GM18951 (cell line): ENCODE results near the gene TLX2.
A peak's percentile ranks its signal among the peaks of the same experiment; 100 is the strongest.

Experiments
- POLR2A ChIP-seq: IDR thresholded peaks from 4 replicates; pipeline ENCODE4 v1.6.1; 2011; ENCODE audit warnings: mild to moderate bottlenecking; ENCODE audit not compliant: insufficient read length, insufficient read depth; ENCODE audit errors: extremely low read depth
- in situ Hi-C: fragments of 300-500 bp; cut with MboI; formaldehyde crosslinking; loops from one replicate; pipeline ENCODE4 v1.12.0; 2022; ENCODE audit warnings: low sequenced_read_pairs, mixed read lengths, inconsistent platforms; ENCODE audit not compliant: unreplicated experiment

TLX2 gene

DNA sequence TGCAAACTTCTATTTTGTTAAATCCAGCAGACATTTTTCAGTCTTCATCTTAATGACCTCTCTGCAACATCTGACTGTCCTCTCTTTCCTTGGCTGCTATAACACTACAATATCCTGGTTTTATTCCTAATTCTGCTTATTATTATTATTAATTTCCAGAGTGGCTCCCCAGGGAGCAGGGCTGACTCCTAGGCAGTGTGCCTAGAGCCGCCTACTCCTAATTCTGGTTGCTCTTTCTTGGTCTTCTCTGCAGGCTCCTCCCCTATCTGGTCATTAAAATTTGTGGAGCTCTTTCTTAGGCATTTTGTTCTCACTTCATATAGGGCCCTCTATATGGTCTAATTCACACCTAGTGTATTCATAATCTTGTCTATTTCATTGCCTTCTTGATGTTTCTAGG, 28.7 kb downstream of the TLX2 start:
- TF ChIP-seq POLR2A: no peak
- in situ Hi-C loops: no loop called here

DNA sequence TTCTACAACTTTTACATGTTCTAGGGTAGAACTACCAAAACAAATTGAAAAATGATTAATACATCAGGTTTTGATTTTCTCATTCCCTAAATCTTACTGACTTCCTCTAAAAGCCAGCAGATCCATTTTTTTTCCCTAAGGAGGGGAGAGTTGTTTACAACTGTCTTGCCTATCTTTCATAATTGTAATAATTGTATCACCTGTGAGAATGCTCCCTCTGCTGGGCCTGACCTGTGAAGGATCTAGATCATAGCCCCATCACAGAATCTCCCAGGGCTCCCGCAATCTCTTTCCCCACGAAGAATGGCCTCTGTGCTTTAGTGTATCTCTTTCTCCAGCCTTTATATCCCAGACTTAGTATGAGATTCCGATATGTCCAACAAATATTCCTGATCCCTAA, 30.4 kb downstream of the TLX2 start:
- in situ Hi-C loops: no loop called here

DNA sequence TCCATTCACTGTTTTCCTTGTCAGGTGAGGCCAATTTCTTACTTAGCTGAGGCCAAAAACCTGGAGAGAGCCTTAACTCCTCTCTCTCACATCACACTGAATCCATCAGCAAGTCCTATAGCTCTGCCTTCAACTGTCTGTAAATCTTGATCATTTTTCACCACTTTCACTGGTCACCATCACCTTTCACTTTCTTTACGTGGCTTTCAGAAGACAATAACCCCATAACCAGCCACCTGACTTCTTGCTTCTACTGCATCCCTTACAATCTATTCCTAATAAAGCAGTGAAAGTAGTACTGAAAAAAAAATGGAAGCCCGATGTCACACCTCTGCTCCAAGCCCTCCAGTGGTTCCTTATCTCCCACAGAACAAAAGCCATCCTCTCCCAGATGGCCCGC, 31.8 kb downstream of the TLX2 start:
- in situ Hi-C loops: no loop called here
- no peak for TF ChIP-seq POLR2A

More for the DNA sequence above, 30.4 kb downstream of the TLX2 start:
- no peak for TF ChIP-seq POLR2A

DNA sequence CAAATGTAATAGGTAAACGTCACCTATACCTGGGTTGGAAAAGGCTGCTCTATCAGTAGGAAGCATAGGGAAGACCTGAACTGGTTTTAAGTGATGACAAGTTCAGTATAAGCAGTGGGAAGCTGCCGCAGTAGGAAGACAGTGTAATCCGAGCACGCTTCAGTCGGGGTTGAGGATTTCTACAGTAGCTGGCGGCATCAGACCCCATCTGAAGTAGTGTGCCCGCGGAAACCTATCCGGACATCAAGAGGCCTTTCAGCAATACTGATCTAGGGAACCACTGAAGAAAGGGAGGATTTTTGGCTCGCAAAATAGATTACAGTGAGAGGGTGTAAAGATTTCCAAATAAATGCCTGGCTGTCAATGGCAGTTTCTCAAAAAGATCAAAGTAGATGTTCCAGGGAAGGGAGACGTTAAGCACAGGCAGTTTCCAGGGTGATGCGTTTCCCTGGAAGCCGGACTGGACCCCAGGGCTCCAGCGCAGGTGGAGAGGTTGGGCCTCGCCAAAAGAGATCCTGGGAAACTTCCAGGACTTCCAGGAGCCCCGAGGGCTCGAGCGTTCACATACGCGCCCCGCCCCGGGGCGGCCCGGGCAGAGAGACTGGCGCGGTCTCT, 34.1 kb downstream of the TLX2 start:
- no peak for TF ChIP-seq POLR2A
- in situ Hi-C loops: no loop called here

DNA sequence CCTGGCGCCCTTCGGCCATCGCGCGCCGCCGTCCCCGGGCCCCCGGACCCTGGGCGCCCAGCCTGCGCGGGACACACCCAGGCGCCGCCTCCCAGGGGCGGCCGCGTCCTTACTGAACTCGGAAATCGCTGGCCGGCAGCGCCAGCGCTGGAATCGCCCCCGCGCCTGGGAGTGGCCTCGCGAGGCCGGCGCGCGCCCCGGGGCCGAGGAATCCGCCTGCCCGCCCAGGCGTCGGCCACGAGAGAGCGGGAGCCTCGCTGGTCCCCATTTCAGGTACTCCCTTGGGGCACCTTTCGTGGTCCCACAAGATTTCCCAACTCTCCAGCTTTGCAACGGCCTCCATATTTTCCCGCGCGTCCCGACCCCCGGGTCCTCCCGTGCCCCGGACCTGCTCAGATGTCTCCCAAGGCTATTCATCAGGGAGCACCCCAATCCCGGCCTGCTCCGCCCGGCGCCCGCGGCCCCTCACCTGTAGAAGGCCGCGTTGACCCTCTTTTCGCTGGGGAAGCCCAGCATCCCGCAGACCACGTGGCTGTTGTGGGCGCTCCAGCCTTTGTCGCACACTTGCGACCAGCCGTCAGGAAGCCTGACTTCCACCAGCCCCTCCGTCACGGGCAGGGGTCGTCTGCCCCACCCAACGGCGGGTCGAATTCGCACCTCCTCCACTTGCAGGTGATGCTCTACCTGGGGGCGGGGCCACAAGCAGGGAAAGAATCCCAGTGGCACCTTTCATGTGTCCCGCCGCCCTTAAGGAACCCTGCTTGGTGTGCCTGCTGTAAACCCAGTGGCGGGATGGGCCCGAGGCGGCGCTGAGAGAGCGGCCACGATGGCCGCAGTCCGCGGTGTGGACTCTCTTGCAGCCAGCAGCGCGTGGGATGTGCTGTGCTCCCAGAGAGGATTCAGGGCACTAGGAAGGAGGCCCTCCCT, 34.9 kb downstream of the TLX2 start:
- peak; percentile 53 for TF ChIP-seq POLR2A
- in situ Hi-C loops: no loop called here

DNA sequence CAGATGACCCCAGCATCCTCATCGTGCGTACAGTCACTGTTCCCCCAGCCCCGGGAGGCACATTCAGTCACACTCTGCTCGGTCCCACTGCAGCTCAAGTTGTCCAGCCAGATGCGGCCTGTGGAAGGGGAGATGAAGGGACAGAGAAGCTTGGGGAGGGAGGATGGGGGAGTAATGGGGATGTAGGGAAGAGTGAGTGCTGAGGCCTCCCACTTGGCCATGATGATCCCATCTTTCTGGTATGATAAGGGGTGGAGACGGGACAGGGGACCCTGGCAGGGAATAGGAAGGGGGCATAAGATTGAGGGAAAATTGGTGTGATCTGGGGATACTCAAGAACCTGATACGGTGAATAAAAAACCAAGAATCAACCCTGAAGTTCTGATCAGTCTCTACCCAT, 36.0 kb downstream of the TLX2 start:
- in situ Hi-C loops: no loop called here
- no peak for TF ChIP-seq POLR2A

DNA sequence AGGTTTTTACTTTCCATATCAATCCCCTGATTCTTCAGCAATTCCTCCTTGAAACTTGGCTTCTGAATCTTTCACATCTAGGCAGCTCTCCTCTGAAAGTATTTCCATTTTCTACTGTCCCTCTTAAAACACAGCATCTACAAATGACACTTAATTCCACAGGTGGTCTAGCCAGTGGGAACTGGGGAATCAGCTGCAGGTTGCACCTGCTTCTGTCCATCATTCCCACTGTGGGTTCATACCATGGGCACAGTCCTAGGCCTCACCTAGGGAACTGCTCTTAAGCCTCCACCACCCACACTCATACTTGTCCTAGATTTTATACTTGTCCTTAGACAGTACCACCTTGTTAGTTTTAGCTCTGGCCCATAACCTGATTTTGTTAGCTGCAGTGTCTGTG, 37.3 kb downstream of the TLX2 start:
- in situ Hi-C loops: no loop called here
- no peak for TF ChIP-seq POLR2A

DNA sequence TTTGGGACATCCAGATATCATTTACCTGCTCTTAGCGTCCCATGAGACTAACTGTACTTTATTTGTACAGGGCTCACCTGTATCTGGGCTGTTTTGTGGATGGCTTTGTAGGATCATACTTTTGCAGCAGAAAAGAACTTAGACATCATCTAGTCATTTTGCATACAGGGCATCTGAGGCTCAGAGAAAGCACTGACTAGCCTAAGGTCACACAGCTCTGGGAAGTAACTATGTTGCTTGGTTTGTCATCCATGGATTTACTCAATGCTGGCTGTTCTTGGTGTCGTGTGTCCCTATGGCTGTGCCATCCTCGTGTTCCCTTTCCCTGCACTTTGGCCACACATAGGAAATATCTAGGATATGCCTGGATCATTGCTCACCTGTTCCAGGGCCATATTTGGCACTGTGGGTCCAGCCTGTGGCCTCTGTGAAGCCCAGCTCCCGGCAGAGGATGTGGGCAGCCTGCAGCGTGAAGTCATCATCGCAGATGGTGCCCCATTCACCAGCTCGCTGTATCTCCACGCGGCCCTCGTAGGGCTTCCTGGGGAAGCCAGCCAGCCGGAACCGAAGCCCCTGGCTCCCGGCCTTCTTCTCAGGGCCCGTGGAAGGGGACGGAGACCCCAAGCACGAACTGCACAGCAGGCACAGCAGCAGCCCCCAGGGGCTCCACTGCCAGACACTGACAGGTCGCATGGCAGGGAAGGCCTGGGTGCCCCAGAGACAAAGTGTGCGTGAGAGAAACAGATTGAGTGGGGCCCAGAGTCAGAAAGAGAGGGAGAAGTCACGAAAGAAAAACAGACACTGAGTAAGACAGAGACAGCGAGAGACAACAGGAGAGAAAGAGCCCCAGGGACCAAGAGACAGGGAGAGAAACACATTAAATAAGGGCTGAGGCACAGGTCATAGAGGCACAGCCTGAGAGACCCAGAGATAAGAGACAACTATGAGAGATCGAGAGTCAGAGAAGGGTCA, 38.0 kb downstream of the TLX2 start:
- in situ Hi-C loops: no loop called here
- TF ChIP-seq POLR2A: no peak

DNA sequence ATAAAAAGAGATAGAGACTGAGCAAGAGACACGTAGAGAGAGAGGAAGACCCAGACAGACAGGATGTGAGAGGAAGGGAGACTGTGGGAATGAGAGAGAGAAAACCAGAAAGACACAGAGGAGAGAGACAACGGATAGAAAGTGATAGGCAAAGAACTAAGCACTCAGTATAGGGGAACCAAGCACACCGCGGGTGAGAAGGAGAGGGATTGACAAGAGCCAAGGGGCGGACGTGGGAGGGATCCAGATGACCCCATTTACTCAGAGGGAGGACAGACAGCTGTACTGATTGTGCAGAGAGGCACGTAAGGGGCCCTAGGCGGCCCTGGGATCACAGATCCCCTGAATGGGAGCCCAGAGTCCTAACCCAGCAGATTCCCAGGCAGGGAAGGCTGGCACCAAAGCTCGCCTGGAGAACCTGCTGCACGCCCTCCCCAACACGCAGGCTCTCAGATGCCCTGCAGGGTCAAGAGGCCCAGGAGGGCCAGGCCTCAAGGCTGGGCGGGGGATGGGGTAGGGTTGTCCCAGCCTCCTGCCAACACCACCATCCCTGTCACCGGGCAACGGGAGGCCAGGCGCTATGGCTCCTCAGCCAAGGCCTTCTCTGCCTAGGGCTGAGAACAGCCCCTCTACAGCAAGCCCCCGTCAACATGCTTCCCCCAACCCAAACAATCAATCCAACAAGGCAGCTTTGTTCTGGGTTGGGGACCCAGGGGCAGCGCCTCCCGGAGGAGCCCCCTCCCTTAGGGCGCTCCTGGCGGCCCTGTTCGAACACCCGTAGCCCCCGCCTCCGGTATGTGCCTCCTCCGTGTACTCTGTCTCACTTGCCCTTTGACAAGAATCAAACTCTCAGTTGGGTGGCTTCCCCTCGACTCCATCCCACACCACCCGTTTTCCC, 38.9 kb downstream of the TLX2 start:
- in situ Hi-C loops: no loop called here
- TF ChIP-seq POLR2A: no peak

DNA sequence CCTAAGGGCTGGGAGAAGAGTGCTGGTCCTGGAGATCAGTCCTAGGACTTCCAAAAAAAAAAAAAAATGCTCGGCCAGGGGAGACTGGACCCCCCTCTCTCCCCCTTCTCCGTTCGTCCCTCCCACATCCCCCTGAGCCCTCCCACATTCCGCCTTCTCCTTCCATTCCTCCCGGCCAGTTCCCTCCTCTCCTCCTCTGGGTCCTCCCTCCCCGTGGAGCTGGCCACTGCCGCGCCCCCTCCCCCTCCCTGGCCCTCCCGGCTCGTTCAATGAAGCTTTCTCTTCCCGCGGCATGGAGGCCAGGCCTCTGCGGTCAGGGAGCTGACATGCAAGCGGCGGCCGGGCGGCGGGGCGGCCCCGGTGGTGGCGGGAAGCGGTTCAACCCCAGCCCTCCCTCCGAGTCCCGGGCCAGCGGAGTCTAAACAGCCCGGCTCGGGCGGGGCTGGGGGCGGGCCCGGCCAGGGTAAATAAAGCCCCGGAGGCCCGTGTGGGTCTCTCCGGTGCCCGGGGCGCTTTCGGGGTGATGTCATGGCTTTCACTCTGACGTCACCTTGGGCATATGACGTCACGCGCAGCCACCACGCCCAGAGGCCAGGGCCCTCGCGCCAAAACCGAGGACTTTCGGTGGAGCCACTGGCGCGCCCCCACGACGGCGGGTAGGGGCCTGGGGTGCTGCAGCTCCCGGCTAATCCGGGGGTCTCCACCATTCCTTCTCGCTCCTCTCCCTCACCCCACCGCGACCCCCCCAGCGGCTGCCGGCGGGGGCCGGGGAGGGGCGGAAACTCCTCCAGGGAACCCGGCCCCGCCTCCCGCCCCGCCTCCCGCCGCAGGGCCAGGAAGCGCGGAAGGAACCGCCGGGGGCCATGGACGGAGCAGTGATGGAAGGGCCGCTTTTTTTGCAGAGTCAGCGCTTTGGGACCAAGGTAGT, 39.9 kb downstream of the TLX2 start, which contains the start of the genes DOK1 and LOXL3:
DOK1 (plus strand) TSS at position 829 of the 928 bp plus-strand sequence; CDS start at position 864, 35 bp downstream.
LOXL3 (minus strand) TSS at position 51 of the 928 bp plus-strand sequence. CDS start 1,308 bp downstream, outside the sequence.
- peak; percentile 67 for TF ChIP-seq POLR2A
- in situ Hi-C loops: no loop called here
